ENCODE measurements around the gene C1QTNF1. TPM values are rescaled to one million over a fixed set of nuclear protein-coding genes. Genes with fewer than 3 reads are reported as not detected.

C1QTNF1 gene
- total and polyA plus RNA-seq, 9 of the 15 experiments (the other 6 are each of a cell fraction or from before 2014, with no cell fraction given) = 0.09 TPM; not detected in 8

- TF ChIP-seq ZNF449 (CRISPR knock-in tag; IDR thresholded peaks at IDR 0.05) (peak; percentile 97), CXXC5 (CRISPR knock-in tag; IDR thresholded peaks at IDR 0.05) (peak; percentile 99), ZNF140 (CRISPR knock-in tag; IDR thresholded peaks at IDR 0.05) (peak; percentile 93; the same call in 1 of the 2 replicates), TEAD2 (tag; IDR thresholded peaks at IDR 0.05) (peak; percentile 85), ZKSCAN8 (CRISPR knock-in tag; IDR thresholded peaks at IDR 0.05) (peak; percentile 98), DPF2 (IDR thresholded peaks at IDR 0.05) (0 out of 2 replicates have a peak, but pooled peaks have one; percentile 19), ZNF384 (IDR thresholded peaks at IDR 0.05; ENCODE audit: low read depth, low read length) (no peak), TAF15 (IDR thresholded peaks at IDR 0.05; ENCODE audit: low read depth, low read length) (no peak), DDX20 (tag; IDR thresholded peaks at IDR 0.05; ENCODE audit: low read depth) (peak; percentile 99), TOE1 (IDR thresholded peaks at IDR 0.05; ENCODE audit: borderline replicate concordance) (no peak), TOE1 (CRISPR knock-in tag; IDR thresholded peaks at IDR 0.05; ENCODE audit: borderline replicate concordance, low read depth) (no peak), JUN (IDR thresholded peaks at IDR 0.05; ENCODE audit: borderline replicate concordance, low read depth, low read length) (0 out of 2 replicates have a peak, but pooled peaks have one; percentile 8), JUN (CRISPR knock-in tag; IDR thresholded peaks at IDR 0.05; ENCODE audit: borderline replicate concordance) (no peak), MTA1 (IDR thresholded peaks at IDR 0.05; ENCODE audit: borderline replicate concordance) (no peak), SAFB2 (IDR thresholded peaks at IDR 0.05; ENCODE audit: borderline replicate concordance, low read depth, low read length, severe bottlenecking) (no peak), POLR2G (IDR thresholded peaks at IDR 0.05; ENCODE audit: low read depth, low read length) (no peak), ZNF318 (IDR thresholded peaks at IDR 0.05; ENCODE audit: borderline replicate concordance in 1 of 2, low read depth in 1 of 2) (no peak), TGIF2 (CRISPR knock-in tag; IDR thresholded peaks at IDR 0.05) (no peak), MAFF (IDR thresholded peaks at IDR 0.05; ENCODE audit: low read length) (no peak)
Observed at GRCh38 chr17:79011451-79012147, 12.4 kb upstream of the C1QTNF1 start (continued).

All from K562 (cell line).